Smooth muscle cell (in vitro differentiated cells): ENCODE measurements around the gene EEF1A1. TPM values are rescaled to one million over a fixed set of nuclear protein-coding genes. Genes with fewer than 3 reads are reported as not detected.
"Not testable (repeated sequence)": the region's sequence is repeated elsewhere in the genome, so short reads cannot be mapped to it uniquely, and the experiment has no call there.

ENCODE experiments used
- DNase-seq: peaks from one replicate; lab custom pipeline; 2025; ENCODE audit not compliant: unreplicated experiment; lab: John Stamatoyannopoulos, UW
- H2AFZ ChIP-seq: fragments of 200-600 bp; sonication (generic); 2 replicates; pipeline ENCODE4 v1.6.0; 2016; ENCODE audit warnings: antibody characterized with exemption, low read depth, mild to moderate bottlenecking
- H3F3A ChIP-seq: fragments of 200-600 bp; sonication (generic); 2 replicates; pipeline ENCODE4 v1.6.0; 2017; ENCODE audit warnings: antibody characterized with exemption, low read depth
- H3K27ac ChIP-seq: fragments of 200-600 bp; sonication (generic); 2 replicates; pipeline ENCODE4 v1.5.1; 2016; ENCODE audit warnings: low read depth, mild to moderate bottlenecking
- H3K27me3 ChIP-seq: fragments of 200-600 bp; sonication (generic); 2 replicates; pipeline ENCODE4 v1.6.1; 2016; ENCODE audit warnings: low read depth, mild to moderate bottlenecking
- H3K36me3 ChIP-seq: fragments of 200-600 bp; sonication (generic); 2 replicates; pipeline ENCODE4 v1.5.1; 2016; ENCODE audit warnings: low read depth
- H3K4me1 ChIP-seq: fragments of 200-600 bp; sonication (generic); 2 replicates; pipeline ENCODE4 v1.5.1; 2016; ENCODE audit warnings: low read depth
- H3K4me2 ChIP-seq: fragments of 200-600 bp; sonication (generic); 2 replicates; pipeline ENCODE4 v1.6.0; 2016; ENCODE audit warnings: mild to moderate bottlenecking
- H3K4me3 ChIP-seq: fragments of 200-600 bp; sonication (generic); 2 replicates; pipeline ENCODE4 v1.5.1; 2016; ENCODE audit warnings: mild to moderate bottlenecking
- H3K79me2 ChIP-seq: fragments of 200-600 bp; sonication (generic); 2 replicates; pipeline ENCODE4 v1.6.0; 2016; ENCODE audit warnings: low read depth, mild to moderate bottlenecking
- H3K9ac ChIP-seq: fragments of 200-600 bp; sonication (generic); 2 replicates; pipeline ENCODE4 v1.6.0; 2016; ENCODE audit warnings: low read depth
- H3K9me3 ChIP-seq: fragments of 200-600 bp; sonication (generic); replicated peaks from 2 replicates; pipeline ENCODE4 v1.5.1; 2016; ENCODE audit warnings: low read depth
- H4K20me1 ChIP-seq: fragments of 200-600 bp; sonication (generic); 2 replicates; pipeline ENCODE4 v1.6.0; 2016; ENCODE audit warnings: low read depth
- CTCF ChIP-seq: fragments of 200-600 bp; sonication (generic); IDR thresholded peaks from 2 replicates; pipeline ENCODE4 v1.5.1; 2017; ENCODE audit warnings: borderline replicate concordance, mild to moderate bottlenecking, antibody characterized with exemption; ENCODE audit not compliant: insufficient read depth, poor library complexity, severe bottlenecking
- WGBS: methylation state at CpG from one replicate; pipeline ENCODE4 v1.1.7; 2016; ENCODE audit warnings: low lambda C conversion rate; 5-methylcytosine and 5-hydroxymethylcytosine counted together
- polyA plus RNA-seq: library from polyadenylated mRNA; unstranded; fragments of >200 nt; fragmentation: Nextera tagmentation; extraction: Ambion mirVana; gene quantifications from 2 replicates; pipeline ENCODE4 v1.2.1, GENCODE V29; 2016
- total RNA-seq: library from RNA; depleted of rRNA; stranded (reverse); fragments of >200 nt; gene quantifications from 2 replicates; pipeline ENCODE4 v1.2.3, GENCODE V29; 2014

EEF1A1 gene
- total and polyA plus RNA-seq, 2 experiments from 2014 or later = 2,147 to 8,046 TPM

GRCh38 chr6:73547036-73547435, 26.2 kb upstream of the EEF1A1 start:
- no peaks in the 10 kb centered on the region for H3K79me2 ChIP-seq
- H2AFZ ChIP-seq = no peak overlapping the region
- no peak for TF ChIP-seq CTCF

GRCh38 chr6:73542891-73543290, 22.1 kb upstream of the EEF1A1 start:
- H3K9me3 ChIP-seq = no peaks in the 10 kb centered on the region
- no peak for DNase-seq
- no peaks in the 10 kb centered on the region for H3K4me1 ChIP-seq
- 94% methylated on average over 5 of the region's 5 CpGs for WGBS
- no peak for TF ChIP-seq CTCF
- H4K20me1 ChIP-seq = no peaks in the 10 kb centered on the region
- H3K9ac ChIP-seq = no peak overlapping the region
- H3K27ac ChIP-seq = no peak overlapping the region
- H3K4me2 ChIP-seq = no peak overlapping the region
- no peak overlapping the region for H2AFZ ChIP-seq
- H3K4me3 ChIP-seq = no peak overlapping the region
- no peaks in the 10 kb centered on the region for H3F3A ChIP-seq
- H3K27me3 ChIP-seq = no peaks in the 10 kb centered on the region
- H3K36me3 ChIP-seq = no peaks in the 10 kb centered on the region
- H3K79me2 ChIP-seq = no peaks in the 10 kb centered on the region

More at GRCh38 chr6:73547036-73547435, 26.2 kb upstream of the EEF1A1 start:
- no peaks in the 10 kb centered on the region for H4K20me1 ChIP-seq
- no peak for DNase-seq
- H3K36me3 ChIP-seq = no peaks in the 10 kb centered on the region
- H3K9ac ChIP-seq = no peak overlapping the region
- no peaks in the 10 kb centered on the region for H3K27me3 ChIP-seq
- no peak overlapping the region for H3K27ac ChIP-seq
- H3K4me1 ChIP-seq = no peaks in the 10 kb centered on the region
- no peak overlapping the region for H3K4me2 ChIP-seq
- WGBS = 77% methylated on average over 1 of the region's 1 CpG
- no peak overlapping the region for H3K4me3 ChIP-seq
- H3K9me3 ChIP-seq = no peaks in the 10 kb centered on the region
- no peaks in the 10 kb centered on the region for H3F3A ChIP-seq

- H3K27me3 ChIP-seq, H3K36me3 ChIP-seq, H3K4me1 ChIP-seq, H4K20me1 ChIP-seq, H2AFZ ChIP-seq, H3K9ac ChIP-seq, H3K27ac ChIP-seq, H3K4me3 ChIP-seq, H3K9me3 ChIP-seq, H3K4me2 ChIP-seq, H3F3A ChIP-seq, DNase-seq, H3K79me2 ChIP-seq: not testable (repeated sequence)
- WGBS = 87% methylated on average over 3 of the region's 3 CpGs
Measured at GRCh38 chr6:73542481-73542880, 21.6 kb upstream of the EEF1A1 start.

GRCh38 chr6:73538116-73538779, 17.4 kb upstream of the EEF1A1 start:
- Histone ChIP-seq H4K20me1 (no peaks in the 10 kb centered on the region), H3K4me2 (no peak overlapping the region), H3K4me1 (no peaks in the 10 kb centered on the region), H3K27ac (no peak overlapping the region), H3K4me3 (no peak overlapping the region), H3K27me3 (no peaks in the 10 kb centered on the region), H3K79me2 (no peaks in the 10 kb centered on the region), H2AFZ (no peak overlapping the region), H3K36me3 (no peaks in the 10 kb centered on the region), H3K9ac (no peak overlapping the region), H3K9me3 (no peaks in the 10 kb centered on the region), H3F3A (no peaks in the 10 kb centered on the region)
- 95% methylated on average over 10 of the region's 10 CpGs for WGBS
- no peak for DNase-seq
- no peak for TF ChIP-seq CTCF
